Femur (tissue), 1 donor: ENCODE results near the gene EFCAB13.
A peak's percentile ranks its signal among the peaks of the same experiment; 100 is the strongest.

Experiments
- DNase-seq: peaks from one replicate; pipeline ENCODE4 v3.0.0-alpha.2; 2017

Gene EFCAB13

DNA sequence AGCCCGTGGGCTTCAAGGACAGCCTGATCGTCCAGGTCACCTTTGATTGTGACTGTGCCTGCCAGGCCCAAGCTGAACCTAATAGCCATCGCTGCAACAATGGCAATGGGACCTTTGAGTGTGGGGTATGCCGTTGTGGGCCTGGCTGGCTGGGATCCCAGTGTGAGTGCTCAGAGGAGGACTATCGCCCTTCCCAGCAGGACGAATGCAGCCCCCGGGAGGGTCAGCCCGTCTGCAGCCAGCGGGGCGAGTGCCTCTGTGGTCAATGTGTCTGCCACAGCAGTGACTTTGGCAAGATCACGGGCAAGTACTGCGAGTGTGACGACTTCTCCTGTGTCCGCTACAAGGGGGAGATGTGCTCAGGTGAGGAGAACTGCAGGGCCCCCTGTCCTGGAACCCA, 31.5 kb upstream of the EFCAB13 start:
- no peak for DNase-seq

- peak; percentile 76 for DNase-seq
Measured at GRCh38 chr17:47295037-47295873, 28.5 kb upstream of the EFCAB13 start.

- no peak for DNase-seq
Measured at GRCh38 chr17:47295874-47296255, 27.9 kb upstream of the EFCAB13 start.

DNA sequence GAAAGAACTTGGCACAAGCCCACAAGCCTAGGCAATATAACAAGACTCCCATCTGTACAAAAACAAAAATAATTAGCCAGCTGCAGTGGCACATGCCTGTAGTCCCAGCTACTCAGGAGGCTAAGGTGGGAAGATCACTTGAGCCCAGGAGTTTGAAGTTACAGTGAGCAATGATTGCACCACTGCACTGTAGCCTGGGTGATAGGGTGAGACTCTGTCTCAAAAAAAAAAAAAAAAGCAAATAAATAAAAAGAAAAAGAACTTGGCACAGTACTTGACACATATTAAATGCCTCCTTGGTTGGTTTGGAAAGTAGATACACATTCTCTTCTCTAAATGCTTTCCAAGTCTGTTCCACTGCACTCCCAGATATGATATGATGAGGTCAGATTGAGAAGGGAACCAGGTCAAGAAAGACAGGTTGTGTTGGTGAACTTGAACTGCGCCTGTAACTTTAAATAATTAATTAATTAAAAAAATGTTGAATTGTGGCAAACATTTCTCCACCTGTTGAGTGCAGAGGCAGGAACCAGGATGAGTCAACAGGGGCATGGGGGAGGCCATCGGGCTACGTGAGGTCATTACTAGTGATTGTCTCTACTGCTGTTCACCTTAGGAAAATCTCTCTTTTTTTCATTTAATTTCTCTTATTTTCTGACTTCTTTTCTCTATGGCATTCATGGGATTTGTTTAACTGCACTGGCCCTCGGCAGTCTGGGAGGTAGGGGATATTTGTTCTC, 25.9 kb upstream of the EFCAB13 start:
- DNase-seq: no peak

DNA sequence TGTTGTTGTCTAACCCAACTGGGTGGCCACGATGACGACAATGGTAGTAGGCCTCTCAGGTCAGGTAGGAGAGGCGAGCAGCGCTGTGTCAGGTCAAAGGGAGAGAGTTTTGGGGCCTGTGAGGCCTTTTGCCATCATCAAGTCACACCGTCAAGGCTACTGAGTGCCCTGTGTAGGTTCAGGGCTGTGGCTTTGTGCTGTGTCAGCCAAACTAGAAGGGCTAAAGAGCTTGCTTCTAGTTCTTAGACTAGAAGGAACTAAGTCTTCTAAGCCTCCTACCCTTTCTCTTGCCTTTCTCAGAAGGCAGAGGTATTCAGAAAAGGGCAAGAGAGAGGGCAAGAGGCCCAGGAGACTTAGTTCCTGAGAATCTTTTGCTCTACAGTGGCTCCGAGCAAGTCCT, 25.0 kb upstream of the EFCAB13 start:
- DNase-seq: no peak

- DNase-seq: no peak
Measured at GRCh38 chr17:47299239-47299910, 24.4 kb upstream of the EFCAB13 start.

- DNase-seq: no peak
Measured at GRCh38 chr17:47300718-47301117, 23.0 kb upstream of the EFCAB13 start.

GRCh38 chr17:47301161-47301560, 22.6 kb upstream of the EFCAB13 start:
- no peak for DNase-seq

DNA sequence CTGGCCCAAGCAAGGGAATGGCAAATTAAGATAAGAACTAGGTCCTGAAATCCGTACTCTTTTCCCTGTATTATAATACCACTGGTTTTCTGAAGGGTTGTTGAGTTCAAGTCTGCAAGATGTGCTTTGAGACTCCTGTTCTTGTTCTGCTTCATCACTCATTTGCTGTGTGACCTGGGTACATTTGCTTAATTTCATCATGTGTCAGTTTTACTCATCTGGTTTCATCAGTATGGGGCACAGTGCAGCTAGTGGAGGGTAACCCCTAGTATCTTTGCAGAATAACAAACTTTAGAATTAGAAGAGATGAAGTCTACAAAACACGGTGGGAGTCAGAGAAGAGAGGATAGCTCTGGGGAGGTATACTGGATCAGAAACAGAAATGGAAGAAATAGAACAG, 21.9 kb upstream of the EFCAB13 start:
- DNase-seq: no peak

DNA sequence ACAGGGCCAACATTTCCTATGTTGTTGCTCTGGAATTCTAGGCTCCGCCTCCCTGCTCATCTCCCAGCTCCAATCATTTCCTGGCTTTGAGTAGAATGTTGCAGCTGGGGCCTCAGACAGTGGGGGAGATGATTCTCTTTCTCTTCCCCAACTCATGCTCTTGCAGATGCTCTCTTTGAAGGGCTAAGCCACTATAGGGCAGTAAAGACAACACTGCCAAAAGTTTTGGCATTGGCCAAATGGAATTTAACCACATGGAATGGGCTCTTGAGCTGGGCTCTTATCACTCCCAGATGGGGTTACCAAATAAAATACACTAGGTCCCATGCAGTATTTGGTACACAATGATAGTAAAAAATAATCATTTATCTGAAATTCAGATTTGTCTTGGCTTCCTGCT, 19.6 kb upstream of the EFCAB13 start:
- no peak for DNase-seq

- DNase-seq: no peak
Measured at GRCh38 chr17:47305302-47305923, 18.3 kb upstream of the EFCAB13 start.

GRCh38 chr17:47310186-47310733, 13.5 kb upstream of the EFCAB13 start:
- no peak for DNase-seq

GRCh38 chr17:47311420-47311819, 12.3 kb upstream of the EFCAB13 start:
- DNase-seq: no peak

DNA sequence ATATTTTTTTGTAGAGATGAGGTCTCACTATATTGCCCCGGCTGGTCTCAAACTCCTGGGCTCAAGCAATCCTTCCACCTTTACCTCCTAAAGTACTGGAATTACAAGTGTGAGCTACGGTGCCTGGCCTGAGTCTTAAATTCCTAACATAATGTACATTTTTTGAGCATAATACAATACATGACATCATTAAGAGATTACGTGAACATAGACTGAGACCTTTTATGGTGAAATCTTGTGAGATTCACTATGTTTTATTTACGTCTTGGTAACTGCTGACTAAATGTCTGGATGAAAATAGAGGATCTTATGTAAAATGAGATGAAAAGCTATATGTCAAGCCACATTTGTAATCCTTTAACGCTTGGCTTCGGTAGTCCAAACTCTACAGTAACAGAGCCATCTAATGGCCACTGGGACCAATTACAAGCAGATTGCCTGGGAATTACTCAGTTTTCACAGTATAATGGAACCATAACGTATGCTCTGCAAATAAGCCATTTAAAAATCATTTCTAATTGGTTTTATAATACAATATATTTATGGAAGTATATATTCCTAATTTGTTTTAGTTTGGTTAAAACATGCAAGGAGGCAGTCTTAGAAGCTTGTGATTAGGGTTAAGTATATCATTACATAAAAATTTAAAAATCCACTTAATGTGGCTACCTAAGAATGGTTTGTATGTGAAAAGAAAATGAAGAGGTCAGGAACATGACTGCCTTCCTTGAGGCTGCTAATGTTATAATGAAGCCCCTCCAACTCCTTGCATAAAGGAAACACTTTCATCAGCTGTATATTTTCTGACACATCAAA, 8.1 kb upstream of the EFCAB13 start:
- peak; percentile 62 for DNase-seq

DNA sequence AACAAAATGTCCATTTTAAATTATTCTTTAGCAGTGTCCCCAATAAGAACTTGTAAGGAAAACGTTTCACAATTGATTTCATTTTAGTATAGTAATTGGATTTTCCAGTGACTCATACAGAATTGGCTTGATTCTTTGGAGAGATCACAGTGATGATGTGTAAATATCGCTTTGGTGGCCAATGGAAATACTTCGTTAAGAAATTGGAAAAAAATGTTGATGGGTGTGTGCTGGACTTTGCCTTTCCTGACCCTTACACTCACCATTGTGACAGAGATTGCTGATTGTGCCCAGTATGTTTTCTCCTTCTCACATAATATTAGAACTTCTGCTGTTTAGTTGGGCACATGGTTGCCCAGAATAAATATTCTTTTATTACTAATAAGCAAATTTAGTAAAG, 7.4 kb upstream of the EFCAB13 start:
- DNase-seq: no peak

- DNase-seq: no peak
Measured at GRCh38 chr17:47317119-47317518, 6.6 kb upstream of the EFCAB13 start.

DNA sequence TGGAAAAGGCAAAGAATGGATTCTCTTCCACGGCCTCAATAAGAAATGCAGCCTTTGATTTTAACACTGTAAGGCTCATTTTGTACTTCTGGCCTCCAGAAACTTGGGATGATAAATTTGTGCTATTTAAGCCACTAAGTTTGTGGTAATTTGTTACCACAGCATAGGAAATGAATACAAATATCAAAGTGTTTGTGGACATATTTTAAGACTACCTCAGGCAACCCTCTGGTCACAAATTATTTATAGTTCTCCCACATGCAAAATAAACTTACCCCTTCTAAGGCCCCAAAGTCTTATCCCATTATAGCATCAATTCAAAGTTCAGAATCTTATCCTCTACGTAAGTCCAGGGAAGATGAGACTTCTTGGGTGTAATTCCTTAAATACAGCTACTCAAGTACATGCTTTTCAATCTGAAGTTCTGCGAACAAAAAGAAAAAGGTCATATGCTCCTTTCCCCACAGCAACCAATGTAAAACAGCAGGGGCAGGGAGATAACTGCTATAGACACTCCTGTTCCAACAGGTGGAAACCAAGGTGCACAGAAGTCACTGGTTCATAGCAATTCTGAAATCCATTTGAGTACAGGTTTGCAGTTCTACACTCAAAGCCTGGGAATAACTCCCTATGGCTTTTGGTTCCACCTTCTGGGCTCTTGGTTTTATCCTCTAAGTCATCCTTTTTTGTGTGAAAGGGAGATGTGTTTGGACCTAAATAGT, 5.4 kb upstream of the EFCAB13 start:
- DNase-seq: no peak

DNA sequence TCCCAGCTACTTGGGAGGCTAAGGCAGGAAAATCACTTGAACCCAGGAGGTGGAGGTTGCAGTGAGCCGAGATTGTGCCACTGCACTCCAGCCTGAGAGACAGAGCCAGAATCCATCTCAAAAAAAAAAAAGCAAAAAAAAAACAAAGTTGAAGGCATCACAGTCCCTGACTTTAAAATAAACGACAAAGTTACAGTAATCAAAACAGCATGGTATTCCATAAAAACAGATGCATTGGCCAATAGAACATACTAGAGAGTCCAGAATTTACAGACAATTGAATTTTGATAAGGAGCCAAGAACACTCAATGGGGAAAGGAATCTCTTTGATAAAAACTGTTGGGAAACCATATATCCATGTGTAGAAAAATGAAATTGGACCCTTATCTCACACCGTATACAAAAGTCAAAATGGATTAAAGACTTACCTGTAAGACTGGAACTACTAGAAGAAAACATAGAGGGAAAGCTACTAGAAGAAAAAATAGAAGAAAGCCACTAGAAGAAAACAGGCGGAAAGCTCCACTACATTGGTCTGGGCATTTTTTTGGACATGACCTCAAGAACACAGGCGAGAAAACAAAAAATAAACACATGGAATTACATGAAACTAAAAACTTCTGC, 2.8 kb upstream of the EFCAB13 start:
- DNase-seq: no peak

- DNase-seq: peak; percentile 86
Measured at GRCh38 chr17:47324224-47325020, 667 bp downstream of the EFCAB13 start.

- DNase-seq: no peak
Measured at GRCh38 chr17:47325176-47325575, 1.4 kb downstream of the EFCAB13 start.
